Measurements from ENCODE around the gene CLRN2. TPM values are rescaled to one million over a fixed set of nuclear protein-coding genes. Genes with fewer than 3 reads are reported as not detected.

Gene CLRN2
- total RNA-seq, 1 experiment from 2014 or later: not detected

DNA sequence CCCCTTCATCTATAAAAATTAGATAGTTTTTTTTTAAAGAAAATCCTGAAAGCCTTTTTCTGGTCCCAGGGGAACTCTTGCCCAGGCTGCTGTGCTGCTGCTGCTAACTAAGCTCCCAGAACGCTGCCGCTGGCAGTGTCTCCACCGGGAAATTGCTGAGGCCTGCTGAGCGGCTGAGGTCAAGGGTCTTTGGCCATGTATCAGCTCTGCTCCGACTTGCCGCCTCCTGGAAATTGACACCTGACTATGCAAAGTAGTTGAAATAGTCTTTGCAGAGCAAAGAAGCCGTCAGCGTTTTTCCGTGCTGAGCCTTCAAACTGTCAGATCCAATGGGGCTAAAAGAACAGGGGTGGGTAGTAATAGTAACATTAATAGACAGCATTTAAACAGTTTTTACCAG lies 3.9 kb upstream of the CLRN2 start (continued):
- TF ChIP-seq, protein P1, sequence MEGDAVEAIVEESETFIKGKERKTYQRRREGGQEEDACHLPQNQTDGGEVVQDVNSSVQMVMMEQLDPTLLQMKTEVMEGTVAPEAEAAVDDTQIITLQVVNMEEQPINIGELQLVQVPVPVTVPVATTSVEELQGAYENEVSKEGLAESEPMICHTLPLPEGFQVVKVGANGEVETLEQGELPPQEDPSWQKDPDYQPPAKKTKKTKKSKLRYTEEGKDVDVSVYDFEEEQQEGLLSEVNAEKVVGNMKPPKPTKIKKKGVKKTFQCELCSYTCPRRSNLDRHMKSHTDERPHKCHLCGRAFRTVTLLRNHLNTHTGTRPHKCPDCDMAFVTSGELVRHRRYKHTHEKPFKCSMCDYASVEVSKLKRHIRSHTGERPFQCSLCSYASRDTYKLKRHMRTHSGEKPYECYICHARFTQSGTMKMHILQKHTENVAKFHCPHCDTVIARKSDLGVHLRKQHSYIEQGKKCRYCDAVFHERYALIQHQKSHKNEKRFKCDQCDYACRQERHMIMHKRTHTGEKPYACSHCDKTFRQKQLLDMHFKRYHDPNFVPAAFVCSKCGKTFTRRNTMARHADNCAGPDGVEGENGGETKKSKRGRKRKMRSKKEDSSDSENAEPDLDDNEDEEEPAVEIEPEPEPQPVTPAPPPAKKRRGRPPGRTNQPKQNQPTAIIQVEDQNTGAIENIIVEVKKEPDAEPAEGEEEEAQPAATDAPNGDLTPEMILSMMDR (IDR thresholded peaks at IDR 0.05 in 2 of 3, conservative IDR thresholded peaks at IDR 0.05 in 1 of 3; ENCODE audit: borderline replicate concordance in 1 of 3, insufficient read depth in 1 of 3, low read depth in 2 of 3, low read length in 2 of 3): no peak
- TF ChIP-seq POLR2AphosphoS5 (IDR thresholded peaks at IDR 0.05; ENCODE audit: low read depth, low read length) (no peak), CBX3 (IDR thresholded peaks at IDR 0.05; ENCODE audit: low read depth) (no peak), FOSL1 (IDR thresholded peaks at IDR 0.05; ENCODE audit: low read depth) (no peak)
- TF ChIP-seq, protein P2, sequence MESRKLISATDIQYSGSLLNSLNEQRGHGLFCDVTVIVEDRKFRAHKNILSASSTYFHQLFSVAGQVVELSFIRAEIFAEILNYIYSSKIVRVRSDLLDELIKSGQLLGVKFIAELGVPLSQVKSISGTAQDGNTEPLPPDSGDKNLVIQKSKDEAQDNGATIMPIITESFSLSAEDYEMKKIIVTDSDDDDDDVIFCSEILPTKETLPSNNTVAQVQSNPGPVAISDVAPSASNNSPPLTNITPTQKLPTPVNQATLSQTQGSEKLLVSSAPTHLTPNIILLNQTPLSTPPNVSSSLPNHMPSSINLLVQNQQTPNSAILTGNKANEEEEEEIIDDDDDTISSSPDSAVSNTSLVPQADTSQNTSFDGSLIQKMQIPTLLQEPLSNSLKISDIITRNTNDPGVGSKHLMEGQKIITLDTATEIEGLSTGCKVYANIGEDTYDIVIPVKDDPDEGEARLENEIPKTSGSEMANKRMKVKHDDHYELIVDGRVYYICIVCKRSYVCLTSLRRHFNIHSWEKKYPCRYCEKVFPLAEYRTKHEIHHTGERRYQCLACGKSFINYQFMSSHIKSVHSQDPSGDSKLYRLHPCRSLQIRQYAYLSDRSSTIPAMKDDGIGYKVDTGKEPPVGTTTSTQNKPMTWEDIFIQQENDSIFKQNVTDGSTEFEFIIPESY (IDR thresholded peaks at IDR 0.05; ENCODE audit: extremely low read depth, insufficient replicate concordance, low read length): no peak

DNA sequence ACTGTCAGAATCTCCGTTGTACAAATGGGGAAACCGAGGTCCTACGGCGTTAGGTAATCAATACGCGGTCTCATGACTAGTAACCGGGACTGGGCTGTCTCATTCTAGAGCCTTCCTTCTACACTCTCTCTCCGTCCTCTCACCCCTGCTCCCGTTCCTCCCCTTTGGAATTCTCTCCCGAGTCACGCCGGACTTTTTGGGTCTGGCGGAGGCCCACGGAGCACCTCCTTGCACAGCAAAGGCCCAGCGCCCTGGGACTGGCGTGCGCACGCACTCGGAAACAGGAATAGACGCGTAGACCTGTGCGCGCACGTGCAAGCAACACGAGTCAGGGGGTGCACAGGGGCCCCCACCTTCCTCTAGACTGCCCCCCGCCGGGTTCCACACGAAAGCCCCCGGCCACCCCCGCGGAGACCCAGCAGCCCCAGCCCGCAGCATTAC lies 3.4 kb upstream of the CLRN2 start:
- intact Hi-C loops (cut with micrococcal nuclease): no loop called here
- DNase-seq (ENCODE audit: low read depth, low spot score) (peak; percentile 15), ATAC-seq (peak; percentile 76)
- ChIA-PET POLR2A (no interaction called here), CTCF (interaction anchor here (1.1 kb wide), 1 partner anchor 15 kb away, joined by 4 read pairs; no protein-coding TSS in a partner anchor), RAD21 (ENCODE audit: low non-redundant PET in 1 of 2, low total read pairs in 2 of 2, uncharacterized antibody in 2 of 2, unreplicated experiment in 2 of 2) (no interaction called here)
- Histone ChIP-seq H3K4me1 (ENCODE audit: control insufficient read depth in 1 of 2, insufficient read depth in 2 of 2, low read length in 2 of 2) (peaks cover 12 to 27% of the 10 kb centered on the region in 2 experiments), H3K9me3 (ENCODE audit: control insufficient read depth in 1 of 2, insufficient read depth in 1 of 2, low read depth in 1 of 2, low read length in 2 of 2) (no peaks in the 10 kb centered on the region), H3K4me3 (replicated peaks in 1 of 2; ENCODE audit: low read depth in 1 of 2, low read length in 2 of 2) (peak overlapping the region; percentile 80 to 93), H3K79me2 (ENCODE audit: insufficient read depth, low read length) (peaks cover 45% of the 10 kb centered on the region), H3K27ac (ENCODE audit: low read depth, low read length) (peak overlapping the region; percentile 65), H4K20me1 (ENCODE audit: insufficient read depth) (no peaks in the 10 kb centered on the region), H3K27me3 (ENCODE audit: insufficient read depth, low read length) (no peaks in the 10 kb centered on the region), H2AFZ (ENCODE audit: low read depth, low read length, poor library complexity, severe bottlenecking) (peak overlapping the region; percentile 82), H3K9me2 (ENCODE audit: insufficient read depth) (no peaks in the 10 kb centered on the region), H3K36me3 (ENCODE audit: control insufficient read depth in 1 of 2, insufficient read depth in 2 of 2, low read length in 2 of 2) (peaks cover 3 to 4% of the 10 kb centered on the region in 2 experiments; a peak in 2 of 4 replicates), H3K4me2 (ENCODE audit: low read length) (peak overlapping the region; percentile 95), H3K9ac (ENCODE audit: low read length) (peak overlapping the region; percentile 84)
- BruUV-seq (replicated peaks): TSS peak; percentile 50
- TF ChIP-seq YY1 (IDR thresholded peaks at IDR 0.05; ENCODE audit: extremely low read depth, insufficient replicate concordance, low read depth, low read length): no peak
- TF ChIP-seq SRF (IDR thresholded peaks at IDR 0.05; ENCODE audit: low read depth): no peak
- TF ChIP-seq, protein P3, sequence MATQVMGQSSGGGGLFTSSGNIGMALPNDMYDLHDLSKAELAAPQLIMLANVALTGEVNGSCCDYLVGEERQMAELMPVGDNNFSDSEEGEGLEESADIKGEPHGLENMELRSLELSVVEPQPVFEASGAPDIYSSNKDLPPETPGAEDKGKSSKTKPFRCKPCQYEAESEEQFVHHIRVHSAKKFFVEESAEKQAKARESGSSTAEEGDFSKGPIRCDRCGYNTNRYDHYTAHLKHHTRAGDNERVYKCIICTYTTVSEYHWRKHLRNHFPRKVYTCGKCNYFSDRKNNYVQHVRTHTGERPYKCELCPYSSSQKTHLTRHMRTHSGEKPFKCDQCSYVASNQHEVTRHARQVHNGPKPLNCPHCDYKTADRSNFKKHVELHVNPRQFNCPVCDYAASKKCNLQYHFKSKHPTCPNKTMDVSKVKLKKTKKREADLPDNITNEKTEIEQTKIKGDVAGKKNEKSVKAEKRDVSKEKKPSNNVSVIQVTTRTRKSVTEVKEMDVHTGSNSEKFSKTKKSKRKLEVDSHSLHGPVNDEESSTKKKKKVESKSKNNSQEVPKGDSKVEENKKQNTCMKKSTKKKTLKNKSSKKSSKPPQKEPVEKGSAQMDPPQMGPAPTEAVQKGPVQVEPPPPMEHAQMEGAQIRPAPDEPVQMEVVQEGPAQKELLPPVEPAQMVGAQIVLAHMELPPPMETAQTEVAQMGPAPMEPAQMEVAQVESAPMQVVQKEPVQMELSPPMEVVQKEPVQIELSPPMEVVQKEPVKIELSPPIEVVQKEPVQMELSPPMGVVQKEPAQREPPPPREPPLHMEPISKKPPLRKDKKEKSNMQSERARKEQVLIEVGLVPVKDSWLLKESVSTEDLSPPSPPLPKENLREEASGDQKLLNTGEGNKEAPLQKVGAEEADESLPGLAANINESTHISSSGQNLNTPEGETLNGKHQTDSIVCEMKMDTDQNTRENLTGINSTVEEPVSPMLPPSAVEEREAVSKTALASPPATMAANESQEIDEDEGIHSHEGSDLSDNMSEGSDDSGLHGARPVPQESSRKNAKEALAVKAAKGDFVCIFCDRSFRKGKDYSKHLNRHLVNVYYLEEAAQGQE (IDR thresholded peaks at IDR 0.05; ENCODE audit: low read depth): no peak
- TF ChIP-seq, protein P4, sequence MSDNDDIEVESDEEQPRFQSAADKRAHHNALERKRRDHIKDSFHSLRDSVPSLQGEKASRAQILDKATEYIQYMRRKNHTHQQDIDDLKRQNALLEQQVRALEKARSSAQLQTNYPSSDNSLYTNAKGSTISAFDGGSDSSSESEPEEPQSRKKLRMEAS (IDR thresholded peaks at IDR 0.05): peak; percentile 77
- TF ChIP-seq SIN3A (IDR thresholded peaks at IDR 0.05; ENCODE audit: low read depth): peak; percentile 10; the same call in 1 of the 2 replicates
- TF ChIP-seq, protein P1 (IDR thresholded peaks at IDR 0.05 in 2 of 3, conservative IDR thresholded peaks at IDR 0.05 in 1 of 3; ENCODE audit: borderline replicate concordance in 1 of 3, insufficient read depth in 1 of 3, low read depth in 2 of 3, low read length in 2 of 3): no peak
- no peak for TF ChIP-seq POLR2AphosphoS5 (IDR thresholded peaks at IDR 0.05; ENCODE audit: low read depth, low read length)
- peak; percentile 78 for TF ChIP-seq ZFX (IDR thresholded peaks at IDR 0.05)
- TF ChIP-seq EZH2phosphoT487 (IDR thresholded peaks at IDR 0.05; ENCODE audit: borderline replicate concordance): no peak
- TF ChIP-seq JUND (IDR thresholded peaks at IDR 0.05): no peak
- no peak for TF ChIP-seq ZNF274 (IDR thresholded peaks at IDR 0.05; ENCODE audit: low read depth, low read length)

Data from HCT116 (cell line).